A673 (cell line): Measurements from ENCODE around the gene UGT1A4. TPM values are rescaled to one million over a fixed set of nuclear protein-coding genes. Genes with fewer than 3 reads are reported as not detected.

Experiments
- BruUV-seq: library from RNA; stranded (reverse); fragments of 400-500 nt; replicated peaks from 2 replicates; lab custom pipeline; 2021; lab: Mats Ljungman, UMichigan
- CTCF ChIA-PET: fragments of 300-600 bp; sonication (Branson Sonifier 250); formaldehyde crosslinking; loops from one replicate; lab custom pipeline; 2022; ENCODE audit warnings: antibody characterized with exemption; lab: Charles Lee
- POLR2A ChIA-PET: fragments of 300-600 bp; sonication (Branson Sonifier 250); formaldehyde crosslinking; loops from one replicate; lab custom pipeline; 2022; ENCODE audit warnings: antibody characterized with exemption; ENCODE audit not compliant: low non-redundant PET; lab: Charles Lee
- DNase-seq: peaks from one replicate; pipeline ENCODE4 v3.0.0-alpha.2; 2015; ENCODE audit warnings: low spot score
- H3K27ac ChIP-seq: fragments of 200-600 bp; sonication (generic); 2 replicates; pipeline ENCODE4 v1.5.1; 2016; ENCODE audit warnings: mixed run types, low read depth, mild to moderate bottlenecking, mixed read lengths, antibody characterized with exemption, low read length; ENCODE audit not compliant: poor library complexity, severe bottlenecking
- H3K27me3 ChIP-seq: fragments of 200-600 bp; sonication (generic); replicated peaks from 2 replicates; pipeline ENCODE4 v1.6.1; 2017; ENCODE audit warnings: mixed run types, low read depth, mild to moderate bottlenecking, mixed read lengths, antibody characterized with exemption, low read length; ENCODE audit not compliant: insufficient read depth, poor library complexity
- H3K36me3 ChIP-seq: fragments of 200-600 bp; sonication (generic); 2 replicates; pipeline ENCODE4 v1.6.1; 2016; ENCODE audit warnings: mixed run types, mild to moderate bottlenecking, mixed read lengths, antibody characterized with exemption, low read length; ENCODE audit not compliant: insufficient read depth, poor library complexity, severe bottlenecking
- H3K4me1 ChIP-seq: fragments of 200-600 bp; sonication (generic); 2 replicates; pipeline ENCODE4 v1.6.1; 2017; ENCODE audit warnings: mixed run types, mild to moderate bottlenecking, mixed read lengths, antibody characterized with exemption, low read length; ENCODE audit not compliant: insufficient read depth, poor library complexity, severe bottlenecking
- H3K4me3 ChIP-seq: fragments of 200-600 bp; sonication (generic); 2 replicates; pipeline ENCODE4 v1.5.1; 2016; ENCODE audit warnings: low read depth, mixed run types, mild to moderate bottlenecking, mixed read lengths, low read length; ENCODE audit not compliant: poor library complexity, severe bottlenecking
- H3K9me3 ChIP-seq: fragments of 200-600 bp; sonication (generic); 2 replicates; pipeline ENCODE4 v1.6.1; 2016; ENCODE audit warnings: mixed run types, low read depth, mild to moderate bottlenecking, mixed read lengths, antibody characterized with exemption, low read length; ENCODE audit not compliant: poor library complexity, severe bottlenecking
- CTCF ChIP-seq: fragments of 300-800, 200-600 bp; sonication (generic); conservative IDR thresholded peaks from 2 replicates; pipeline ENCODE4 v1.5.1; 2017; ENCODE audit warnings: low read depth, mild to moderate bottlenecking, antibody characterized with exemption, low read length, moderate library complexity, mixed read lengths
- EZH2 ChIP-seq: fragments of 200-600 bp; sonication (generic); IDR thresholded peaks from 2 replicates; pipeline ENCODE4 v1.6.1; 2017; ENCODE audit warnings: borderline replicate concordance, low read depth, mild to moderate bottlenecking, mixed read lengths, antibody characterized with exemption, low read length; ENCODE audit not compliant: poor library complexity, severe bottlenecking
- intact Hi-C: fragments of 100-400 bp; cut with micrococcal nuclease; formaldehyde crosslinking; loops from one replicate; pipeline ENCODE4 v1.10.0; 2022; ENCODE audit not compliant: unreplicated experiment
- total RNA-seq: library from RNA; stranded (reverse); gene quantifications from 2 replicates; pipeline ENCODE4 v1.2.3, GENCODE V29; 2021

UGT1A4 gene
- total RNA-seq, 1 experiment from 2014 or later = 0.11 TPM

GRCh38 chr2:233711312-233712008 lies 7.1 kb upstream of the UGT1A4 start:
- TF ChIP-seq EZH2 (no peak), CTCF (peak; percentile 98)
- DNase-seq = peak; percentile 90
- Histone ChIP-seq H3K27me3 (no peaks in the 10 kb centered on the region), H3K36me3 (no peaks in the 10 kb centered on the region), H3K27ac (no peak overlapping the region), H3K4me3 (no peak overlapping the region), H3K9me3 (no peaks in the 10 kb centered on the region), H3K4me1 (peaks cover 16% of the 10 kb centered on the region)
- POLR2A ChIA-PET = no interaction called here
- intact Hi-C loops = loop anchor here (1.0 kb wide), 1 partner anchor 262 kb away; no protein-coding TSS in a partner anchor
- BruUV-seq = no TSS peak
- CTCF ChIA-PET = interaction anchor here (1.1 kb wide), 1 partner anchor 262 kb away, joined by 4 read pairs; no protein-coding TSS in a partner anchor

- intact Hi-C loops = no loop called here
Measured at GRCh38 chr2:233712611-233713261, 5.8 kb upstream of the UGT1A4 start, which contains the start of gene UGT1A5. Gene UGT1A5, plus strand, starts transcription at chr2:233712907. Its CDS starts 85 bp downstream, at chr2:233712992.

DNA sequence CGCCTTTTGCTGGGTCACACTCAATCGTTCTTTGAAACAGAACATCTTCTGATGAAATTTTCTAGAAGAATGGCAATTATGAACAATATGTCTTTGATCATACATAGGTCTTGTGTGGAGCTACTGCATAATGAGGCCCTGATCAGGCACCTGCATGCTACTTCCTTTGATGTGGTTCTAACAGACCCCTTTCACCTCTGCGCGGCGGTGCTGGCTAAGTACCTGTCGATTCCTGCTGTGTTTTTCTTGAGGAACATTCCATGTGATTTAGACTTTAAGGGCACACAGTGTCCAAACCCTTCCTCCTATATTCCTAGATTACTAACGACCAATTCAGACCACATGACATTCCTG lies 5.3 kb upstream of the UGT1A4 start:
- no peak for TF ChIP-seq EZH2
- TF ChIP-seq CTCF = no peak
- peaks cover 12% of the 10 kb centered on the region for H3K4me1 ChIP-seq
- H3K9me3 ChIP-seq = no peaks in the 10 kb centered on the region
- H3K27ac ChIP-seq = no peak overlapping the region
- intact Hi-C loops = no loop called here
- H3K4me3 ChIP-seq = no peak overlapping the region
- BruUV-seq = no TSS peak
- no peaks in the 10 kb centered on the region for H3K27me3 ChIP-seq
- POLR2A ChIA-PET = no interaction called here
- CTCF ChIA-PET = no interaction called here
- DNase-seq = no peak
- no peaks in the 10 kb centered on the region for H3K36me3 ChIP-seq

More at GRCh38 chr2:233712611-233713261, 5.8 kb upstream of the UGT1A4 start, which contains the start of gene UGT1A5:
- no peak for DNase-seq
- no TSS peak for BruUV-seq
- CTCF ChIA-PET = interaction anchor here (1.1 kb wide), 1 partner anchor 264 kb away, joined by 4 read pairs; no protein-coding TSS in a partner anchor
- H3K27ac ChIP-seq = no peak within 1 kb of the TSS
- TF ChIP-seq CTCF (no peak), EZH2 (no peak)
- no peak within 1 kb of the TSS for H3K4me3 ChIP-seq
- no peaks in the 10 kb centered on the region for H3K27me3 ChIP-seq
- POLR2A ChIA-PET = no interaction called here
- H3K9me3 ChIP-seq = no peaks in the 10 kb centered on the region
- peaks cover 16% of the 10 kb centered on the region for H3K4me1 ChIP-seq
- no peaks in the 10 kb centered on the region for H3K36me3 ChIP-seq
